GM18507 (cell line): ENCODE data around the gene MIS18A.
"Not testable (repeated sequence)": the region's sequence is repeated elsewhere in the genome, so short reads cannot be mapped to it uniquely, and the experiment has no call there.

Source experiments
- DNase-seq: peaks from one replicate; pipeline ENCODE4 v3.0.0; 2011; ENCODE audit warnings: low read depth; ENCODE audit not compliant: insufficient read length; ENCODE audit errors: extremely low spot score
- FAIRE-seq: peaks from 2 replicates; lab custom pipeline; 2011; peaks lifted over from hg19 to GRCh38; lab: Jason Lieb, UNC

The MIS18A gene

GRCh38 chr21:32307706-32308105 lies 28.9 kb upstream of the MIS18A start:
- FAIRE-seq = no peak

DNA sequence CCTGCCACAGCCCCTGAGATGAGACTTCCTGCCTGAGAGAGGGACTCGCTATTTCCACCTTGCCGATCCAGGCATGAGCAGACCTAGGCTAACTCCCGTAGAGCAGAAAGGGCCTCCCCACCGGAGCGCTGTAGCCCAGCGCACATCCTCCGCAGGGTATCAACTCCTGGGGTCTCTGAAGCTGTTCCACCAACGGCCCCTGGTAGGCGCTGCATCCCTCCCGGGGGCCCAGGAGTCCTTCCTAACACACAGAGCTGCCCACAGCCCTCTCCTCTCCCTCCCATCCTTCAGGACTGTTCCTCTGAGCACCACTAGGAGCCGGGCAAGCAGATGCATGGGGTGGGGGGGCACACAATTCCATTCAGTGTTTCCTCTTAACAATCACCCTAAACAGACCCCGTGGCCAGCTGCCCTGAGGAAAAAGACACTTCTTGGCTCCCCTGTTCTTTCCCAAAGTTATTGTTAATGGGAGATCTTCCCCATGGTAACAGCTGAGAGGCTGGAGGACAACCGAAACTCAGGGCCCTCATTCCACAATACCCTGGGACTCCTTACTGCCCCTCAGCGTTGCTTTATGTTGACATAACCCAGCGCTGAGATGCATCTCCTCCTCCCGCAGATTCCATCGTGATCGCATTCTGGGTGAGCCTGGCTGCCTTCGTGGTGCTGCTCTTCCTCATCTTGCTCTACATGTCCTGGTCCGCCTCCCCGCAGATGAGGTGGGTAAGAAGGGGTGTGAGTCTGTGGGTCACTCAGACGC lies 27.4 kb upstream of the MIS18A start:
- FAIRE-seq (no peak), DNase-seq (no peak)

More at GRCh38 chr21:32307706-32308105, 28.9 kb upstream of the MIS18A start:
- no peak for DNase-seq

DNA sequence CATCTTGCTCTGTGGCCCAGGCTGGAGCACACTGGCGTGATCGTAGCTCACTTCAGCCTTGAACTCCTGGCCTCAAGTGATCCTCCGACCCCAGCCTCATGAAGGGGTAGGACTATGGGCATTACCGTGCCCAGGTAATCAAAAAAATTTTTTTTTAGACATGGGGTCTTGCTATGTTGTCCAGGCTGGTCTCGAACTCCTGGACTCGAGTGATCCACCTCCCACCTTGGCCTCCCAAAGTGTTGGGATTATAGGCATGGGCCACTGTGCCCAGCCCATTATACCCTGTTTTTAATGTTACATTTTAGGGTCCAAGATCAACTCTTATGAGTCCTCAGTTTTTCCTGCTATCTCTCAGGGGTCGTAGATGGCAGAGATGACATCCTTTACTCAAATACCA lies 26.1 kb upstream of the MIS18A start:
- FAIRE-seq = no peak

DNA sequence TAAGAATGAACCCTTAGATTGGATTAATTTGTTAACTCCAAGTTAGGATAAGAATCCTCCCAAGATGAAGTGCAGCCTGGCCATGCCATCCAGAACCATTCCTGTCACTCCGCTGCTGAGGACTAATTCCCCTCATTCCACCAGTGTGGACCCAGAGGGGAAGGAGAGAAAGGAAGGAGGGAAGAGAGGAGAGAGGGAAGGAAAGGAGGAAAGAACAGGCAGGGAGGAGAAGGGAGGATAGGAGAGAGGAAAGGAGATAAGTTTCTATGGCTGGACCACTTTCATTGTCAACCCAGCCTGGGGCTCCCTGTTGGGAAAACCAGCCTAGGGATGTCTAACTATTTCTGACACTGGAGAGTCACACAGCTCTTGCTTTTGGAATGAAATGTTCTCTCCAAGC lies 24.5 kb upstream of the MIS18A start:
- DNase-seq (no peak), FAIRE-seq (no peak)

More for the DNA sequence above, 26.1 kb upstream of the MIS18A start:
- no peak for DNase-seq

GRCh38 chr21:32302560-32302959 lies 23.7 kb upstream of the MIS18A start:
- DNase-seq (no peak), FAIRE-seq (no peak)

DNA sequence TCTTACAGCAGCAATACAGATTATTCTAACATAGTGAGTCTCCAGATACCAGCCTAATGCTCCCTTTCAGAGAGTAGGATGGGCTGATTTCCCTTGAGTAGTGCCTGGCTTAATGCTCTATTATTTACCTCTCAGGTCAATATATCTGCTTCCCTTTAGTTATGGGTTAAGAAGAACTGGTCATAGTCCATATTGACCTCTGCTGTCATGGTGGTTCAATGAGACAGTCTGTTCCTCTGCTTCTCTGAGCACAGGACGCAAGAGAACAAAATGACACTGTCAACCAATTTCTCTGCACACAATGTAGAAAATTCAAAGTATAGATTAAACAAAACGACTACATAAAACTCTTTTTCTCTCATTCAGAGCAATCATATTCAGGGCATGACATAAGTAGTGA lies 22.7 kb upstream of the MIS18A start:
- DNase-seq (no peak), FAIRE-seq (no peak)

DNA sequence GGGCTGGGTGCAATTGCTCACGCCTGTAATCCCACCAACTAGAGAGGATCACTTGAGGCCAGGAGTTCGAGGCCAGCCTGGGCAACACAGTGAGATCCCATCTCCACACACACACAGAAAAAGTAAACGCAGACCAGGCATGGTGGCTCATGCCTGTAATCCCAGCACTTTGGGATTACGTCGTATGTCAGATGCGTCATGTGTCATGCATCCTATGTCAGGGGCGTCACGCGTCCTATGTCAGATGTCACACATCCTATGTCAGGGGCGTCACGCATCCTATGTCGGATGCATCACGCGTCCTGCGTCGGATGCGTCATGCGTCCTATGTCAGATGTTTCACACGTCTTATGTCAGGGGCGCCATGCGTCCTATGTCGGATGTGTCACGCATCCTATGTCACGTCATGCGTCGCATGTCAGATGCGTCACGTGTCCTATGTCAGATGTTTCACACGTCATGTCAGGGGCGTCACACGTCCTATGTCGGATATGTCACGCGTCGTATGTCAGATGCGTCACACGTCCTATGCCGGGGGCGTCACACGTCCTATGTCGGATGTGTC lies 21.4 kb upstream of the MIS18A start:
- FAIRE-seq (no peak), DNase-seq (no peak)

- no peak for DNase-seq
- FAIRE-seq = no peak
Measured at GRCh38 chr21:32299695-32300094, 20.8 kb upstream of the MIS18A start.

- DNase-seq (no peak), FAIRE-seq (no peak)
Measured at GRCh38 chr21:32298658-32299081, 19.8 kb upstream of the MIS18A start, which contains the start of gene MRAP. Gene MRAP (plus strand): TSS chr21:32298855. CDS start chr21:32298972, 117 bp downstream.

GRCh38 chr21:32298148-32298559 lies 19.3 kb upstream of the MIS18A start:
- DNase-seq (no peak), FAIRE-seq (no peak)

- FAIRE-seq (no peak), DNase-seq (no peak)
Measured at GRCh38 chr21:32297449-32297848, 18.6 kb upstream of the MIS18A start.

DNA sequence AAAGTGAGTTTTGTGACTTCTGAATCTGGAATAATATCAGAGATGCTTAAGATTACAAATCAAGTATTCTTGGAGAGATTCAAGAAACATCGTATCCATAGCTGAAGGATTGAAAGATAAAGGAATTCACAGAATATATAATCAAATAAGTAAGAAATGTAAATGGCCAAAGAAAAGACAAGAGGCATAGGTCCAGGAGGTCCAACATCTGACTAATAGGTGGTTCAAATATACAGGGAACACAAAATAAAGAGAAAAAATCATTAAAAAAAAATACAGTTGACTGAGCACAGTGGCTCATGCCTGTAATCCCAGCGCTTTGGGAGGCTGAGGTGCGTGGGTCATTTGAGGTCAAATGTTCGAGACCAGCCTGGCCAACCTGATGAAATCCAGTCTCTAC lies 6.6 kb upstream of the MIS18A start:
- FAIRE-seq = no peak
- DNase-seq = no peak

- no peak for FAIRE-seq
- no peak for DNase-seq
Measured at GRCh38 chr21:32282992-32283391, 4.1 kb upstream of the MIS18A start.

DNA sequence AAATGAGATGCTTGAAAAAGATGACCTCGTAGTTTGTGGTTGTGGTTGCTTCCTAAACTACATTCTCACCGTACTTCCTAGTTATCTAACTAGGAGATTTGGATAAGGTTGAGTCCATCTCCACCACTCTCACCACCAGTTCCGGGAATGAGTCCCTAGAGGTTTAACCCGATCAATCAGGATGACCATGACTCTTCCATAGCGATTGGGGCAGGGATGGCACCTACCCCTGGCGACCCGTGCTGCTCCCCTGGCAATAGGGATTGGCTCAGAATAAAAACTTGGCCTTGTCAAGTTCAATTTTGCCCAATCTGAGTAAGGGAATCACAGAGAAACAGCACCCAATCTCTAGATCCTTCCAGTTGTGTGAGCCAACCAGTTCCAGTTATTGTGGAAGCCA lies 2.7 kb upstream of the MIS18A start:
- FAIRE-seq = no peak

GRCh38 chr21:32279377-32279680 lies 480 bp upstream of the MIS18A start:
- no peak for FAIRE-seq
- no peak for DNase-seq

More for the DNA sequence above, 2.7 kb upstream of the MIS18A start:
- DNase-seq = no peak

DNA sequence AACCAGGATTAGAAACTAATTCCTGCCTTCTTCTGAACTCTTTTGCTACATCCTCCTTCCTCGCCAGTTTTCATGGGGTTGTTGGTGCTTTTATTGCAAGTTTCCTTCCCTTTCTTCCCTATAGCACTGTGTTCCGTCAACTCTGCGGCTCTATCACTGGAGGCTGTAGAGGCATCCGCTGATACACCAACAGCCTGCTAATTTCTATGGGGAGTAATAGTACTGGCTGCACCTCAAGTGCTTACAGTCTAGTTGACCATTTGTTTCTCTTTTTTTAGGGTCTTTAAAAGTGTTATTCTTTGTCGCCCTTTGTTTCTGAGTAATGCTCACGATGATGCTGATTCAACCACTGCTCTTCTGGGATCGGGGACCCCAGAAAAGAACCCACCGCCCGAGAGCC lies 746 bp downstream of the MIS18A start:
- FAIRE-seq = no peak
- no peak for DNase-seq

DNA sequence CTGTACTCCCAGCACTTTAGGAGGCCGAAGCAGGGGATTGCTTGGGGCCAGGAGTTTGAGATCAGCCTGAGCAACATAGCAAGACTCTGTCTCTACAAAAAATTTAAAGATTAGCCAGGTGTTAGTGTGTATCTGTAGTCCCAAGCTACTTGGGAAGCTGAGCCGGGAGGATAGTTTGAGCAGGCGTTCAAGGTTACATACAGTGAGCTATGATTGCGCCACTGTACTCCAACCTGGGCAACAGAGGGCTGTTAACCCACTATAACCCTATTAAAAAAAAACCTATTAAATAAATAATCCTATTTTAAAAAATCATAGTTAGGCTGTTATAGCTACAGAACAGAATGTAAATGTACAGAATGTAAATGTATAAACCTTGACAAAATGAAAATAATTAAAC lies 2.2 kb downstream of the MIS18A start:
- DNase-seq (no peak), FAIRE-seq (no peak)

DNA sequence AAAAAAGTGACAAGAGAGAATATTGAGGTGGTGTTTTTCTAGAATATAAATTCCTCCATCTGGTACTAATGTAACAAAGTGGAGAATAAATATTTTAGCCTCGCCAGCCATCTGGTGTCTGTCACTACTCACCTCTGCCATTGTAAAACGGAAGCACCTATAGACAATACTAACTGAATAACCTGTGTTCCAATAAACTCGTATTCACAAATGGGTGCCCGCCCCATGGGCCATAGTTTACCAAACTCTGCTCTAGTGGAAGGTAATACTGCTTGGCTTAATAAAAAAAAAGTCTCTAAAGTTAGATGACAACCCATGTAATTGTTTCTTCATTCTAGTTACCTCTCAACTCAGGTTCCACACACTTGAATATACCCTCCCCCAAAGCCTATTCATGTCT lies 8.1 kb downstream of the MIS18A start:
- DNase-seq (no peak), FAIRE-seq (no peak)

- FAIRE-seq, DNase-seq: not testable (repeated sequence)
Measured at GRCh38 chr21:32265321-32265720, 13.5 kb downstream of the MIS18A start.

- FAIRE-seq (no peak), DNase-seq (no peak)
Measured at GRCh38 chr21:32261929-32262328, 16.9 kb downstream of the MIS18A start.

GRCh38 chr21:32260130-32260529 lies 18.7 kb downstream of the MIS18A start:
- FAIRE-seq (no peak), DNase-seq (no peak)

- not testable (repeated sequence) for DNase-seq, FAIRE-seq
Measured at GRCh38 chr21:32258786-32259048, 20.1 kb downstream of the MIS18A start.
